T-cell (primary cell): ENCODE data around the gene ATAD3A. TPM values are rescaled to one million over a fixed set of nuclear protein-coding genes. Genes with fewer than 3 reads are reported as not detected.
A peak's percentile ranks its signal among the peaks of the same experiment; 100 is the strongest.
"Not testable (repeated sequence)": the region's sequence is repeated elsewhere in the genome, so short reads cannot be mapped to it uniquely, and the experiment has no call there.

Experiments used
- ATAC-seq, 4 experiments: fragments of 200-7000 bp in 3 of 4; fragments of 150-1000 bp in 1 of 4; cut with Tn5 transposase; replicated peaks in 1 of 4; 1 replicate in 3 of 4; 2 replicates in 1 of 4; pipeline ENCODE4 v1.10.0; 2021; ENCODE audit warnings: moderate library complexity in 3 of 4, mild to moderate bottlenecking in 2 of 4, moderate number of reproducible peaks in 1 of 4
- CTCF ChIA-PET, 2 donors: fragments of 300-600 bp; sonication (Branson Sonifier 250); formaldehyde crosslinking; loops; one replicate each; lab custom pipeline; 2022; ENCODE audit warnings: antibody characterized with exemption in 2 of 2; lab: Charles Lee
- POLR2A ChIA-PET, 2 donors: fragments of 300-600 bp; sonication (Branson Sonifier 250); formaldehyde crosslinking; loops; one replicate each; lab custom pipeline; 2022; ENCODE audit warnings: antibody characterized with exemption in 2 of 2; lab: Charles Lee
- DNase-seq, 35 experiments: peaks; one replicate each; pipeline versions ENCODE4 v3.0.0 to v3.0.0-alpha.2; 2013 to 2023
- H3K27ac ChIP-seq: one replicate; pipeline ENCODE4 v1.5.1; 2013; ENCODE audit warnings: low read length
- H3K27me3 ChIP-seq, 2 experiments: replicated peaks in 1 of 2; 1 replicate in 1 of 2; 2 replicates in 1 of 2; pipeline versions ENCODE4 v1.6.1 to v1.7.0; 2013; ENCODE audit warnings: low read length in 1 of 2, mixed read lengths in 1 of 2; ENCODE audit not compliant: control insufficient read depth in 2 of 2, insufficient read depth in 2 of 2; ENCODE audit errors: extremely low read depth in 1 of 2
- H3K36me3 ChIP-seq, 2 donors: 1 replicate in 1 of 2; 2 replicates in 1 of 2; pipeline versions ENCODE4 v1.6.1 to v1.7.0; 2013; ENCODE audit warnings: low read length in 1 of 2; ENCODE audit not compliant: control insufficient read depth in 2 of 2, insufficient read depth in 1 of 2; ENCODE audit errors: extremely low read depth in 1 of 2
- H3K4me1 ChIP-seq, 2 experiments: 1 replicate in 1 of 2; 2 replicates in 1 of 2; pipeline versions ENCODE4 v1.6.1 to v1.7.0; 2013; ENCODE audit warnings: low read length in 2 of 2, mixed read lengths in 1 of 2; ENCODE audit not compliant: insufficient read depth in 2 of 2, control insufficient read depth in 1 of 2; ENCODE audit errors: extremely low read depth in 1 of 2
- H3K4me3 ChIP-seq, 2 donors: 1 replicate in 1 of 2; 2 replicates in 1 of 2; pipeline versions ENCODE4 v1.5.1 to v1.7.0; 2013; ENCODE audit warnings: mild to moderate bottlenecking in 2 of 2, low read length in 1 of 2, moderate library complexity in 1 of 2; ENCODE audit not compliant: control insufficient read depth in 1 of 2; ENCODE audit errors: extremely low read depth in 1 of 2
- H3K9me3 ChIP-seq: 2 replicates; pipeline ENCODE4 v1.7.0; 2013
- H3K27ac Mint-ChIP-seq, 2 donors: one replicate each; pipeline ENCODE4 v1.8.0; 2020 to 2021; ENCODE audit warnings: mild to moderate bottlenecking in 2 of 2, mixed read lengths in 2 of 2
- H3K27me3 Mint-ChIP-seq, 2 donors: one replicate each; pipeline ENCODE4 v1.8.0; 2021 to 2022; ENCODE audit warnings: mixed read lengths in 2 of 2
- H3K36me3 Mint-ChIP-seq: one replicate; pipeline ENCODE4 v1.8.0; 2021; ENCODE audit warnings: mixed read lengths
- H3K4me1 Mint-ChIP-seq, 3 donors: one replicate each; pipeline ENCODE4 v1.8.0; 2020 to 2022; ENCODE audit warnings: mixed read lengths in 3 of 3, mild to moderate bottlenecking in 1 of 3
- H3K4me3 Mint-ChIP-seq, 3 donors: one replicate each; pipeline ENCODE4 v1.8.0; 2020 to 2022; ENCODE audit warnings: mild to moderate bottlenecking in 3 of 3, mixed read lengths in 3 of 3, moderate library complexity in 3 of 3
- H3K9me3 Mint-ChIP-seq, 3 donors: one replicate each; pipeline ENCODE4 v1.8.0; 2020 to 2022; ENCODE audit warnings: mixed read lengths in 3 of 3
- WGBS: methylation state at CpG from one replicate; pipeline ENCODE4 v1.1.5; 2013; ENCODE audit warnings: missing lambda C conversion rate; ENCODE audit not compliant: insufficient coverage; 5-methylcytosine and 5-hydroxymethylcytosine counted together
- total RNA-seq, 35 experiments: library from RNA in 6 of 35; stranded (reverse) in 6 of 35; fragments of 120-200 nt in 1 of 35; gene quantifications; one replicate each; pipeline versions ENCODE4 v1.2.1 to v1.2.4 and lab custom pipeline; 2013 to 2026

ATAD3A gene
- total RNA-seq, 5 donors from 2014 or later (not counting 1 experiment from before 2014, with no cell fraction given) = 24.6 to 42.5 (median 31.1) TPM

DNA sequence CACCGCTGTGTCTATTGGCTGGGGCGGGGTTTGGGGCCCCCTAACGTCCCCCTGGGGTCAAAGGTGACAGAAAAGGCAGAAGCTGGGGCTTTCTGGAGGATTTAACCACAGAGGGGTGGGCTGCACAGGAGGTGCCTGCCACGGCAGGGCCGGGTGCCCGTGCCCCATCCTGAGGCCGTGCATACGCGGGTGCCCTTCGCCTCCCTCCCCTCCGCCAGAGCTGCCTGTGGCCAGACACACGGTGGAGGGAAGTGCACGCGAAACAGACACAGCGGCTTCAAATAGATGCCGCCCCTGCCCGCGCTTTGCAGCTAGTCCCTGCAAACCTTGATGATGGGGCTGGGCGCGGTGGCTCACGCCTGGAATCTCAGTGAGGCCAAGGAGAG lies 2.5 kb upstream of the ATAD3A start:
- H3K9me3 Mint-ChIP-seq, POLR2A ChIA-PET, H3K27me3 ChIP-seq, H3K36me3 ChIP-seq, DNase-seq, H3K27ac Mint-ChIP-seq, H3K4me3 ChIP-seq, ATAC-seq, H3K36me3 Mint-ChIP-seq, H3K9me3 ChIP-seq, CTCF ChIA-PET, H3K27ac ChIP-seq, H3K27me3 Mint-ChIP-seq, H3K4me3 Mint-ChIP-seq: not testable (repeated sequence)
- WGBS = 74% methylated on average over 7 of the region's 21 CpGs
- H3K4me1 Mint-ChIP-seq = peaks cover 18 to 24% (median 21%) of the 10 kb centered on the region in 3 donors
- peaks cover 3 to 22% of the 10 kb centered on the region in 2 experiments for H3K4me1 ChIP-seq

DNA sequence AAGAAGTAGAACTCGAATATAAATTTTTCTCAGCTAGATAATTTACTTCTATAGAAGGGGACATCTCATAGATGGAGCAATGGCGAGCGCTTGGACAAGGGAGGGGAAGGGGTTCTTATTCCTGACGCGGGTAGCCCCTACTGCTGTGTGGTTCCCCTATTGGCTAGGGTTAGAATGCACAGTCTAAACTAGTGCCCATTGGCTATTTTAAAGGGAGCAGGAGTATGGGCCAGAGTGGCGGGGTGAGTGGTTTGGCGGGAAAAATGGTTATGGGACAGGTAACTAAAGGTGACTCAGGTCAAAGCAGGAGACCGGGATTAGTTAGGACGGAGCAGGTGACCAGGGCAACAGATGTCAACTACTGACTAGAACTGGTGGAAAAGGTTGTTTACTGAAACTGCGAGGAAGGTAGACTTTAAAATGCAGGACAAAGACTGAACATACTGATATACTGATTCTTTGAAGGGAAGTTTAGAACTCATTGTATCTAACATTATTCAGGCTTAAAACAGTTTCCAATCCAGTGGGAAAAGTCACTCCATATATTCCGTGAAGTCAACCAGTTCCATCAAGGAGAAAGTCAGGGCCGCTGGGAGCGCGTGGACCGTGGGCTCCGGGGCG lies 940 bp upstream of the ATAD3A start:
- Histone ChIP-seq H3K9me3 (no peaks in the 10 kb centered on the region), H3K27ac (no peak overlapping the region), H3K36me3 (peaks cover 0 to 3% of the 10 kb centered on the region in 2 donors), H3K4me3 (peak overlapping the region; percentile 78 to 81), H3K4me1 (peaks cover 3 to 14% of the 10 kb centered on the region in 2 experiments), H3K27me3 (no peaks in the 10 kb centered on the region)
- DNase-seq (no peak), ATAC-seq (no peak)
- H3K4me1 Mint-ChIP-seq = peaks cover 7 to 18% (median 13%) of the 10 kb centered on the region in 3 donors
- peak overlapping the region; percentile 79 to 92 (median 83) for H3K4me3 Mint-ChIP-seq
- H3K9me3 Mint-ChIP-seq = no peaks in the 10 kb centered on the region
- peak overlapping the region; percentile 78 to 82 for H3K27ac Mint-ChIP-seq
- POLR2A ChIA-PET = no interaction called here
- H3K27me3 Mint-ChIP-seq = no peaks in the 10 kb centered on the region
- 6% methylated on average over 11 of the region's 17 CpGs for WGBS
- no peaks in the 10 kb centered on the region for H3K36me3 Mint-ChIP-seq
- CTCF ChIA-PET = interaction anchor here in 1 of 2 donors (0.6 kb wide), 2 partner anchors 12 to 62 kb away, joined by 3 to 6 read pairs; no protein-coding TSS in a partner anchor

DNA sequence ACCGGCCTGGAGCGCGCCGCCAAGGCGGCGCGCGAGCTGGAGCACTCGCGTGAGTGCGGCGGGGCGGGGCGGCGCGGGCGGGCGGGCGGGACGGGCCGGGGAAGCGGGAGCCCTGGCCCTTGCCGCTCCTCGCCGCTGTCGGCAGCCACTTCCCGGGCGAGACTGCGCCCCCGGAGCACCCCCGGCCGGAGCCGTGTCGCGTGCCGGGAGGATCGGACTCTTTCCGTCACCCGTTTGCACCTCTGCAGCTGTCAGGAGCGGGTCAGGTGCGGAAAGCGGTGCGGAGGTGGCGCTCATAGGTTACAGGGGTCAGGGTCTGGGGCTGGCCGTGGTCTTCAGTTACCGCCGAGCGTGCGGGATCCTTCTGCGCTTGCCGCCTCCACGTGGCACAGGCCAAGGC lies 463 bp downstream of the ATAD3A start:
- DNase-seq = peak in 10 of 35 experiments; percentile 3 to 36 (median 16)
- H3K27me3 ChIP-seq, H3K27me3 Mint-ChIP-seq, H3K9me3 ChIP-seq, H3K27ac Mint-ChIP-seq, H3K36me3 Mint-ChIP-seq, H3K36me3 ChIP-seq, H3K9me3 Mint-ChIP-seq, H3K27ac ChIP-seq, CTCF ChIA-PET, POLR2A ChIA-PET: not testable (repeated sequence)
- Histone ChIP-seq H3K4me3 (peak overlapping the region in 1 of 2 donors; percentile 40), H3K4me1 (peaks cover 3 to 14% of the 10 kb centered on the region in 2 experiments)
- ATAC-seq = peak; percentile 15 to 37 (median 33)
- H3K4me1 Mint-ChIP-seq = peaks cover 7 to 18% (median 13%) of the 10 kb centered on the region in 3 donors
- peak overlapping the region; percentile 62 to 92 (median 73) for H3K4me3 Mint-ChIP-seq
- 0% methylated on average over 16 of the region's 52 CpGs for WGBS

DNA sequence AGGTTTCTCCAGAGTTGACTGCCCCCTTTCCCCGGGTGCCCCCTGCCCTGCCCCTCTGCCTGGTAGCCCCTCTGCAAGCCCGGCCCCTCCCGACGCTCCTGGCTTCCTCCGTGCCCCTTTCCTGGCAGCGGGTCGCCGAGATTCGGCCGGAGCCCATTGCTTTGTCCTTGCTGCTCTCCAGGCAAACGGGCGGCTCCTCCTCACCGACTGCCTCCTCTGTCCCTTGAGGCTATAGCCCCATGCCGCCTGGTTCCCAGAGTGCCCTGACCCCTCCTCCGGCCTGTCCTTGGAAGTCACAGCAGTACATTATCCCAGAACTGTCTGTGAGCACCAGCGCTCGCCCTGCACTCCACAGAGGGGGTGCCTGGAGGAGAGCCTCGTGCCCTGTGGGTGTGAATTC lies 1.7 kb downstream of the ATAD3A start:
- no CpG with 5 or more reads among the region's 18 CpGs for WGBS
- H3K9me3 ChIP-seq, H3K27ac Mint-ChIP-seq, H3K4me3 ChIP-seq, H3K36me3 Mint-ChIP-seq, H3K9me3 Mint-ChIP-seq, ATAC-seq, H3K27ac ChIP-seq, DNase-seq, POLR2A ChIA-PET, H3K27me3 ChIP-seq, H3K27me3 Mint-ChIP-seq, CTCF ChIA-PET: not testable (repeated sequence)
- Histone ChIP-seq H3K4me1 (peaks cover 3 to 14% of the 10 kb centered on the region in 2 experiments), H3K36me3 (peaks cover 0 to 14% of the 10 kb centered on the region in 2 donors)
- H3K4me1 Mint-ChIP-seq = peaks cover 7 to 18% (median 13%) of the 10 kb centered on the region in 3 donors
- H3K4me3 Mint-ChIP-seq = peak overlapping the region; percentile 53 to 70 (median 69)

DNA sequence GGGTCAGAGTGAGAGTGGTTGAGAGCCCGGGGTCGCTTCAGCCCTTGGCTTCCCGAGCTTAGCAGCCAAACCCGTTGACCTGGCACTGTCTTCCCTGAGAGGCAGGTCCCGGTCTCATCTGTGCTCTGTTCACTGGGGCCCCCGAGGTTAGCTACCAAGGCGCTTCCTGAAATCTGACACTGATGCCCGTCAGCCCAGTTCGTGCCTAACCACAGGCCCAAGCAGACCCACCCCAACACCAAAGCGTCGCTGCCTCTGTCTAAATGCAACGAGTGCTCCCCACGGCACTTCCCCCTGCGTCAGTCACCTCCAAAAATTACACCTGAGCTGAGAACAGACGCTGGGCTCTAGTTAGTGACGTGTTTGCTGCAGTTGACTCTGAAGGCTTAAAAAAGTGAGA lies 2.4 kb downstream of the ATAD3A start:
- DNase-seq = not testable (repeated sequence)

DNA sequence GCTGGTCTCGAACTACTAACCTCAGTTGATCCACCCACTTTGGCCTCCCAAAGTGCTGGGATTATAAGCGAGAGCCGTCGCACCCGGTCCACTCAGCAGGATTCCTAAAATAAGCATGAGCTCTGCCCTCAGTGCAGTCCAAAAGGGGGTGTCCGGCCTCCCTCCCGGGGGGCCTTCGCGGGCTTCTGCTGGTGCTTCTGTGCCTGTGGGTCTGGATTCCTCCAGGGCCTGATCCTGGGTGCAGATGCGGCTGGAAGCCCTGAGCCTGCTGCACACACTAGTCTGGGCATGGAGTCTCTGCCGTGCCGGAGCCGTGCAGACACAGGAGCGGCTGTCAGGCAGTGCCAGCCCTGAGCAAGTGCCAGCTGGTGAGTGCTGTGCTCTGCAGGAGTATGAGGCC lies 5.0 kb downstream of the ATAD3A start:
- ATAC-seq, H3K9me3 ChIP-seq, H3K27ac ChIP-seq, H3K27ac Mint-ChIP-seq, H3K4me3 ChIP-seq, DNase-seq, H3K27me3 Mint-ChIP-seq, H3K4me3 Mint-ChIP-seq, H3K4me1 Mint-ChIP-seq, CTCF ChIA-PET, H3K9me3 Mint-ChIP-seq, H3K4me1 ChIP-seq, POLR2A ChIA-PET, H3K36me3 Mint-ChIP-seq, H3K27me3 ChIP-seq: not testable (repeated sequence)
- peaks cover 0 to 17% of the 10 kb centered on the region in 2 donors for H3K36me3 ChIP-seq
- 99% methylated on average over 9 of the region's 14 CpGs for WGBS

More for the DNA sequence above, 2.4 kb downstream of the ATAD3A start:
- 58% methylated on average over 7 of the region's 16 CpGs for WGBS
- H3K4me3 ChIP-seq, H3K27me3 Mint-ChIP-seq, POLR2A ChIA-PET, ATAC-seq, H3K27me3 ChIP-seq, H3K27ac ChIP-seq, H3K9me3 ChIP-seq, H3K9me3 Mint-ChIP-seq, H3K36me3 Mint-ChIP-seq, H3K27ac Mint-ChIP-seq, H3K4me3 Mint-ChIP-seq: not testable (repeated sequence)
- H3K36me3 ChIP-seq = peaks cover 0 to 14% of the 10 kb centered on the region in 2 donors
- peaks cover 3 to 14% of the 10 kb centered on the region in 2 experiments for H3K4me1 ChIP-seq
- CTCF ChIA-PET = interaction anchor here in 1 of 2 donors (0.6 kb wide), 1 partner anchor 8 kb away, joined by 5 read pairs; no protein-coding TSS in a partner anchor
- H3K4me1 Mint-ChIP-seq = peaks cover 7 to 18% (median 13%) of the 10 kb centered on the region in 3 donors
